IMR-90 (cell line): ENCODE data around the gene CMSS1.

Experiments
- CEBPB ChIP-seq: IDR thresholded peaks from 2 replicates; pipeline ENCODE4 v1.6.1; 2012; ENCODE audit warnings: low read depth, low read length, improper control_type of control experiment
- FOS ChIP-seq: fragments of 150-350 bp; IDR thresholded peaks from 2 replicates; pipeline ENCODE4 v1.6.1; 2016; ENCODE audit warnings: low read depth, low read length
- MXI1 ChIP-seq: IDR thresholded peaks from 2 replicates; pipeline ENCODE4 v1.6.1; 2012; ENCODE audit warnings: low read depth, mild to moderate bottlenecking, low read length, moderate library complexity, borderline replicate concordance
- NFE2L2 ChIP-seq: fragments of 150-350 bp; IDR thresholded peaks from 2 replicates; pipeline ENCODE4 v1.6.1; 2016; ENCODE audit warnings: low read depth, mild to moderate bottlenecking, low read length
- POLR2A ChIP-seq: IDR thresholded peaks from 2 replicates; pipeline ENCODE4 v1.6.1; 2012; ENCODE audit warnings: mild to moderate bottlenecking, low read depth, low read length
- RAD21 ChIP-seq: IDR thresholded peaks from 2 replicates; pipeline ENCODE4 v1.6.1; 2012; ENCODE audit warnings: low read length, improper control_type of control experiment
- RCOR1 ChIP-seq: IDR thresholded peaks from 2 replicates; pipeline ENCODE4 v1.6.1; 2012; ENCODE audit warnings: mild to moderate bottlenecking, low read length, improper control_type of control experiment; ENCODE audit not compliant: insufficient replicate concordance
- RFX5 ChIP-seq: IDR thresholded peaks from 2 replicates; pipeline ENCODE4 v1.8.0; 2012; ENCODE audit warnings: low read depth, mild to moderate bottlenecking, low read length, moderate library complexity
- USF2 ChIP-seq: fragments of 150-350 bp; IDR thresholded peaks from 2 replicates; pipeline ENCODE4 v1.6.1; 2017; ENCODE audit warnings: mild to moderate bottlenecking, antibody characterized with exemption, low read length, low read depth
- TF ChIP-seq, protein P1 (sequence below): conservative IDR thresholded peaks from 2 replicates; pipeline ENCODE4 v1.5.1; 2012; ENCODE audit warnings: mild to moderate bottlenecking, low read depth, low read length, improper control_type of control experiment

DNA sequence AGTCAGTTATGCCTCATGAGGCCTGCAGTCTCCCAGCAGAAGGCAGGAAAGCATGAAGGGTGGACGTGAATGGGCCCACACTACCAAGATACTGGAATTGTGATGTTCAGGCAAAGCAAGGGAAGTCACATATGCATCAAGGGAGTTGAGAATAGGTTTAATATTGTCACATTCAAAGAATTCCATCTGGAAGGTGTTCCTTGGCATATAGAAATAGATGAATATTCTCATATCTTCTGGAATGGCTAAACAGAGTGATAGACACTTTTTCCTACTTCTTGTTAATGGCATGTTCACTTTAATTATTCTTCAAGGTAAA lies 103.7 kb downstream of the CMSS1 start:
- TF ChIP-seq USF2 = no peak
- TF ChIP-seq, protein P1, sequence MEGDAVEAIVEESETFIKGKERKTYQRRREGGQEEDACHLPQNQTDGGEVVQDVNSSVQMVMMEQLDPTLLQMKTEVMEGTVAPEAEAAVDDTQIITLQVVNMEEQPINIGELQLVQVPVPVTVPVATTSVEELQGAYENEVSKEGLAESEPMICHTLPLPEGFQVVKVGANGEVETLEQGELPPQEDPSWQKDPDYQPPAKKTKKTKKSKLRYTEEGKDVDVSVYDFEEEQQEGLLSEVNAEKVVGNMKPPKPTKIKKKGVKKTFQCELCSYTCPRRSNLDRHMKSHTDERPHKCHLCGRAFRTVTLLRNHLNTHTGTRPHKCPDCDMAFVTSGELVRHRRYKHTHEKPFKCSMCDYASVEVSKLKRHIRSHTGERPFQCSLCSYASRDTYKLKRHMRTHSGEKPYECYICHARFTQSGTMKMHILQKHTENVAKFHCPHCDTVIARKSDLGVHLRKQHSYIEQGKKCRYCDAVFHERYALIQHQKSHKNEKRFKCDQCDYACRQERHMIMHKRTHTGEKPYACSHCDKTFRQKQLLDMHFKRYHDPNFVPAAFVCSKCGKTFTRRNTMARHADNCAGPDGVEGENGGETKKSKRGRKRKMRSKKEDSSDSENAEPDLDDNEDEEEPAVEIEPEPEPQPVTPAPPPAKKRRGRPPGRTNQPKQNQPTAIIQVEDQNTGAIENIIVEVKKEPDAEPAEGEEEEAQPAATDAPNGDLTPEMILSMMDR = no peak
- TF ChIP-seq CEBPB = no peak
- TF ChIP-seq POLR2A = no peak
- no peak for TF ChIP-seq RFX5
- no peak for TF ChIP-seq RAD21
- no peak for TF ChIP-seq RCOR1
- no peak for TF ChIP-seq MXI1
- no peak for TF ChIP-seq NFE2L2
- no peak for TF ChIP-seq FOS
